Endothelial cell of umbilical vein (primary cell): ENCODE results near the gene DISP3. TPM values are rescaled to one million over a fixed set of nuclear protein-coding genes. Genes with fewer than 3 reads are reported as not detected.

Experiments used
- BruUV-seq: library from RNA; stranded (reverse); fragments of 400-500 nt; replicated peaks from 2 replicates; lab custom pipeline; 2021; lab: Mats Ljungman, UMichigan
- CTCF ChIA-PET: fragments of 300-600, 350-600 bp; sonication (Branson Sonifier 250); formaldehyde crosslinking; loops from one replicate; lab custom pipeline; 2021; ENCODE audit warnings: antibody characterized with exemption, inconsistent platforms; lab: Charles Lee
- POLR2A ChIA-PET: fragments of 300-600, 350-600 bp; sonication (Branson Sonifier 250); formaldehyde crosslinking; loops from one replicate; lab custom pipeline; 2021; ENCODE audit warnings: antibody characterized with exemption, inconsistent platforms; lab: Charles Lee
- DNase-seq: peaks from one replicate; pipeline ENCODE4 v3.0.0-alpha.2; 2011; ENCODE audit warnings: low read depth, low spot score
- FAIRE-seq: peaks from 2 replicates; lab custom pipeline; 2011; peaks lifted over from hg19 to GRCh38; lab: Jason Lieb, UNC
- H2AFZ ChIP-seq: 2 replicates; pipeline ENCODE4 v1.6.0; 2012; ENCODE audit warnings: low read depth, low read length, control low read depth, inconsistent platforms
- H3K27ac ChIP-seq: 2 replicates; pipeline ENCODE4 v1.5.1; 2011; ENCODE audit warnings: low read depth, mild to moderate bottlenecking, control low read depth, low read length, moderate library complexity; ENCODE audit not compliant: insufficient read depth
- H3K27me3 ChIP-seq, 2 experiments: 2 replicates each; pipeline versions ENCODE4 v1.6.0 to v1.6.1; 2011; ENCODE audit warnings: low read length in 2 of 2, mixed read lengths in 1 of 2; ENCODE audit not compliant: control insufficient read depth in 2 of 2, insufficient read depth in 2 of 2
- H3K36me3 ChIP-seq, 2 experiments: 2 replicates in 1 of 2; 3 replicates in 1 of 2; pipeline ENCODE4 v1.5.1; 2011; ENCODE audit warnings: low read length in 2 of 2, mild to moderate bottlenecking in 1 of 2, moderate library complexity in 1 of 2; ENCODE audit not compliant: control insufficient read depth in 2 of 2, insufficient read depth in 2 of 2; ENCODE audit errors: extremely low read depth in 1 of 2
- H3K4me1 ChIP-seq: 3 replicates; pipeline ENCODE4 v1.5.1; 2011; ENCODE audit warnings: mild to moderate bottlenecking, low read length; ENCODE audit not compliant: control insufficient read depth, insufficient read depth; ENCODE audit errors: extremely low read depth
- H3K4me2 ChIP-seq: 2 replicates; pipeline ENCODE4 v1.6.1; 2011; ENCODE audit warnings: low read length, control low read depth, mixed read lengths; ENCODE audit not compliant: insufficient read depth
- H3K4me3 ChIP-seq, 3 experiments: fragments of 200-600 bp in 1 of 3; sonication (generic), shearing (Covaris generic) in 1 of 3; replicated peaks in 1 of 3; 2 replicates each; pipeline ENCODE4 v1.5.1; 2011 to 2016; ENCODE audit warnings: control low read depth in 3 of 3, low read length in 3 of 3, mild to moderate bottlenecking in 2 of 3, inconsistent platforms in 1 of 3, low read depth in 1 of 3, moderate library complexity in 1 of 3; ENCODE audit not compliant: insufficient read depth in 1 of 3
- H3K79me2 ChIP-seq: 2 replicates; pipeline ENCODE4 v1.6.0; 2012; ENCODE audit warnings: low read length, inconsistent platforms; ENCODE audit not compliant: control insufficient read depth, insufficient read depth
- H3K9ac ChIP-seq: replicated peaks from 2 replicates; pipeline ENCODE3; 2011; ENCODE audit warnings: low read length, control low read depth; ENCODE audit not compliant: insufficient read depth; ENCODE audit errors: extremely low read depth
- H3K9me1 ChIP-seq: replicated peaks from 3 replicates; pipeline ENCODE4 v1.6.0; 2011; ENCODE audit warnings: mild to moderate bottlenecking, low read length; ENCODE audit not compliant: control insufficient read depth, insufficient read depth; ENCODE audit errors: extremely low read depth
- H3K9me3 ChIP-seq: replicated peaks from 2 replicates; pipeline ENCODE4 v1.5.1; 2012; ENCODE audit warnings: low read length, inconsistent platforms; ENCODE audit not compliant: control insufficient read depth, insufficient read depth
- H4K20me1 ChIP-seq: replicated peaks from 2 replicates; pipeline ENCODE3; 2011; ENCODE audit warnings: mild to moderate bottlenecking, low read length; ENCODE audit not compliant: control insufficient read depth, insufficient read depth; ENCODE audit errors: extremely low read depth
- EZH2 ChIP-seq: IDR thresholded peaks from 2 replicates; pipeline ENCODE4 v1.6.1; 2012; ENCODE audit warnings: borderline replicate concordance, low read depth, mild to moderate bottlenecking, moderate library complexity, low read length, inconsistent platforms; ENCODE audit not compliant: severe bottlenecking
- FOS ChIP-seq: IDR thresholded peaks from 2 replicates; pipeline ENCODE4 v1.6.1; 2011; ENCODE audit warnings: mild to moderate bottlenecking, low read length, moderate library complexity, borderline replicate concordance; ENCODE audit not compliant: insufficient read depth
- GATA2 ChIP-seq: IDR thresholded peaks from 2 replicates; pipeline ENCODE4 v1.7.0; 2011; ENCODE audit warnings: low read depth, mild to moderate bottlenecking, moderate library complexity, mixed read lengths, low read length; ENCODE audit not compliant: insufficient read length, insufficient read depth
- JUN ChIP-seq: IDR thresholded peaks from 2 replicates; pipeline ENCODE4 v1.6.1; 2011; ENCODE audit warnings: borderline replicate concordance, low read depth; ENCODE audit not compliant: insufficient read length, insufficient read depth
- MYC ChIP-seq: IDR thresholded peaks from one replicate; pipeline ENCODE4 v1.6.1; 2011; ENCODE audit warnings: mild to moderate bottlenecking, low read depth, low read length
- POLR2A ChIP-seq: IDR thresholded peaks from 2 replicates; pipeline ENCODE4 v1.6.1; 2012; ENCODE audit warnings: low read depth, mild to moderate bottlenecking, control low read depth, low read length
- POLR2AphosphoS5 ChIP-seq: IDR thresholded peaks from 2 replicates; pipeline ENCODE4 v1.6.1; 2012; ENCODE audit warnings: low read depth, mild to moderate bottlenecking, control low read depth, low read length, moderate library complexity; ENCODE audit not compliant: insufficient read depth
- dilution Hi-C: fragments of 300-500 bp; cut with MboI; formaldehyde crosslinking; loops from one replicate; pipeline ENCODE4 v1.15.0; 2019; ENCODE audit warnings: low sequenced_read_pairs; ENCODE audit not compliant: extremely low pct_ligation_motif_present
- intact Hi-C: fragments of 100-400 bp; cut with micrococcal nuclease; formaldehyde crosslinking; loops from one replicate; pipeline ENCODE4 v1.10.0; 2022
- polyA plus RNA-seq, 4 experiments: library from polyadenylated mRNA; depleted of rRNA in 3 of 4; stranded (reverse) in 3 of 4; unstranded in 1 of 4; fragments of >200 nt; gene quantifications; 2 replicates each; pipeline versions ENCODE4 v1.2.1 to v1.2.3, GENCODE V29; 2011 to 2012; ENCODE audit warnings: missing spikeins in 1 of 4
- total RNA-seq: library from RNA; stranded (reverse); gene quantifications from 2 replicates; pipeline ENCODE4 v1.2.3, GENCODE V29; 2021
- TF ChIP-seq, protein P1 (sequence below), 2 donors: IDR thresholded peaks; 1 replicate in 1 of 2; 2 replicates in 1 of 2; pipeline ENCODE4 v1.5.1; 2011; ENCODE audit warnings: low read length in 2 of 2, mild to moderate bottlenecking in 2 of 2, moderate library complexity in 2 of 2, control low read depth in 1 of 2, inconsistent platforms in 1 of 2, low read depth in 1 of 2; ENCODE audit not compliant: insufficient read depth in 1 of 2; ENCODE audit errors: extremely low read depth in 1 of 2
- TF ChIP-seq, protein P2 (sequence below): IDR thresholded peaks from 2 replicates; pipeline ENCODE4 v1.6.1; 2011; ENCODE audit not compliant: insufficient read depth, insufficient read length

DISP3 gene
- total and polyA plus RNA-seq, 2 donors (not counting 3 experiments of a cell fraction or from before 2014, with no cell fraction given), result 0.26 to 0.49 TPM

DNA sequence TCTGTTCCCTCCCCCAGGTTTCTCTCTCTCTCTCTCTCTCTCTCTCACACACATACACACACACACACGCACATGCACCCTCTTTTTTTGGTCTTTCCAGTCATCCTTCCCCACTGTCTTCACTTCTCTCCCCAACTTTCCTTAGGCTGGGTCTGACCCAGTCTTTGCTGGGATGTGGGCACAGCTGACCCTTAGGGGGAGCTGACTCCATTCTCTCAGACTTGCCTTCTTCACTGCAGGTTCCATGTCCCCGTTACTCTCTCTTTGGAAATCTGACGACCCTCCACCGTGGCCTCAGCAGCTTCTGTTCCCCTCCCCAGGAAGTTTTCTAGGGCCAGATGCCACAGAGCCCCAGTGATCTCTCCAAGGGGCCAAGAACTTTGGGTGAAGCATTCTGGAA is 2.1 kb downstream of the DISP3 start:
- H3K79me2 ChIP-seq, result no peaks in the 10 kb centered on the region
- no peaks in the 10 kb centered on the region for H3K9me1 ChIP-seq
- ChIA-PET POLR2A (no interaction called here), CTCF (no interaction called here)
- H3K9ac ChIP-seq, result no peak overlapping the region
- dilution Hi-C loops, result no loop called here
- TF ChIP-seq POLR2A (no peak), POLR2AphosphoS5 (no peak), GATA2 (no peak), JUN (no peak)
- TF ChIP-seq, protein P1, sequence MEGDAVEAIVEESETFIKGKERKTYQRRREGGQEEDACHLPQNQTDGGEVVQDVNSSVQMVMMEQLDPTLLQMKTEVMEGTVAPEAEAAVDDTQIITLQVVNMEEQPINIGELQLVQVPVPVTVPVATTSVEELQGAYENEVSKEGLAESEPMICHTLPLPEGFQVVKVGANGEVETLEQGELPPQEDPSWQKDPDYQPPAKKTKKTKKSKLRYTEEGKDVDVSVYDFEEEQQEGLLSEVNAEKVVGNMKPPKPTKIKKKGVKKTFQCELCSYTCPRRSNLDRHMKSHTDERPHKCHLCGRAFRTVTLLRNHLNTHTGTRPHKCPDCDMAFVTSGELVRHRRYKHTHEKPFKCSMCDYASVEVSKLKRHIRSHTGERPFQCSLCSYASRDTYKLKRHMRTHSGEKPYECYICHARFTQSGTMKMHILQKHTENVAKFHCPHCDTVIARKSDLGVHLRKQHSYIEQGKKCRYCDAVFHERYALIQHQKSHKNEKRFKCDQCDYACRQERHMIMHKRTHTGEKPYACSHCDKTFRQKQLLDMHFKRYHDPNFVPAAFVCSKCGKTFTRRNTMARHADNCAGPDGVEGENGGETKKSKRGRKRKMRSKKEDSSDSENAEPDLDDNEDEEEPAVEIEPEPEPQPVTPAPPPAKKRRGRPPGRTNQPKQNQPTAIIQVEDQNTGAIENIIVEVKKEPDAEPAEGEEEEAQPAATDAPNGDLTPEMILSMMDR (IDR thresholded peaks at IDR 0.05; ENCODE audit: extremely low read depth in 1 of 2, insufficient read depth in 1 of 2, low read depth in 1 of 2, low read length in 2 of 2), result no peak
- no peak overlapping the region for H2AFZ ChIP-seq
- H3K4me2 ChIP-seq, result no peak overlapping the region
- no peak for FAIRE-seq
- H3K4me1 ChIP-seq, result peaks cover 4% of the 10 kb centered on the region
- H4K20me1 ChIP-seq, result no peaks in the 10 kb centered on the region
- peaks cover 3 to 8% of the 10 kb centered on the region in 2 experiments for H3K27me3 ChIP-seq
- H3K27ac ChIP-seq, result no peak overlapping the region
- no peak for DNase-seq
- intact Hi-C loops, result no loop called here
- H3K4me3 ChIP-seq, result no peak overlapping the region
- BruUV-seq, result no TSS peak
- H3K36me3 ChIP-seq, result no peaks in the 10 kb centered on the region
- no peaks in the 10 kb centered on the region for H3K9me3 ChIP-seq

DNA sequence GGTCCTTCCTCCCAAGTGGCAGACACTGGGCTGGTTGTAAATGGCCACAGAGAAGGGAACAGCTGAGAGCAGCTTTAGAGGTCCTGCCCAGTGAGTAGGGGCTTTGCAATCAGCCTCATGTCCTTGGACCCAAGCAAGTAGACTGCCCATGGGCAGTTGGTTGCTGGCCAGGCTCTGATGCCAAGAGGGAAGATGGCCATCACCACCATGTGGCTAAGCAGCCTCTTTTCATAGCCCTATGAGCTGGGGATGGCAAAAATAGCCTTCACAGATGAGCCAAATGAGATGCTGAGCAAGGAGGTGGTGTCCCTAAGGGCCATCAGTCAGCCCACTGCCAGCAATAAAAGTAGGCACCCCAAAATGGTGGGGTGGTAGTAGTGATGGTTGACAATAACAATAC is 3.2 kb downstream of the DISP3 start:
- Histone ChIP-seq H3K4me2 (no peak overlapping the region), H3K4me3 (no peak overlapping the region), H3K9me1 (no peaks in the 10 kb centered on the region), H3K9me3 (no peaks in the 10 kb centered on the region), H2AFZ (no peak overlapping the region), H3K9ac (no peak overlapping the region), H3K4me1 (peaks cover 4% of the 10 kb centered on the region), H4K20me1 (no peaks in the 10 kb centered on the region), H3K79me2 (no peaks in the 10 kb centered on the region), H3K36me3 (no peaks in the 10 kb centered on the region), H3K27me3 (peaks cover 3 to 8% of the 10 kb centered on the region in 2 experiments), H3K27ac (no peak overlapping the region)
- intact Hi-C loops, result no loop called here
- dilution Hi-C loops, result no loop called here
- TF ChIP-seq, protein P2, sequence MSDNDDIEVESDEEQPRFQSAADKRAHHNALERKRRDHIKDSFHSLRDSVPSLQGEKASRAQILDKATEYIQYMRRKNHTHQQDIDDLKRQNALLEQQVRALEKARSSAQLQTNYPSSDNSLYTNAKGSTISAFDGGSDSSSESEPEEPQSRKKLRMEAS, result no peak
- TF ChIP-seq POLR2AphosphoS5 (no peak), MYC (no peak), JUN (no peak), GATA2 (no peak), FOS (no peak), EZH2 (no peak), POLR2A (no peak)
- TF ChIP-seq, protein P1 (IDR thresholded peaks at IDR 0.05; ENCODE audit: extremely low read depth in 1 of 2, insufficient read depth in 1 of 2, low read depth in 1 of 2, low read length in 2 of 2), result no peak
- ChIA-PET POLR2A (no interaction called here), CTCF (interaction anchor here (1.0 to 1.1 kb wide), 2 partner anchors 12 to 17 kb away, joined by 3 read pairs; no protein-coding TSS in a partner anchor)
- FAIRE-seq (no peak), DNase-seq (no peak)
- BruUV-seq, result no TSS peak
